PFSK-1 (cell line): ENCODE results near the gene DEPDC4. TPM values are rescaled to one million over a fixed set of nuclear protein-coding genes. Genes with fewer than 3 reads are reported as not detected.

Source experiments
- FOXP2 ChIP-seq: optimal IDR thresholded peaks from 2 replicates; pipeline ENCODE3; 2011; ENCODE audit warnings: borderline replicate concordance, control low read depth, inconsistent platforms; ENCODE audit not compliant: insufficient read depth; ENCODE audit errors: extremely low read length, extremely low read depth
- POLR2AphosphoS5 ChIP-seq: IDR thresholded peaks from 2 replicates; pipeline ENCODE4 v1.6.1; 2012; ENCODE audit warnings: low read depth, mild to moderate bottlenecking, control low read depth, low read length, moderate library complexity
- SIN3A ChIP-seq: IDR thresholded peaks from 2 replicates; pipeline ENCODE4 v1.6.1; 2012; ENCODE audit warnings: mild to moderate bottlenecking, low read length, moderate library complexity, borderline replicate concordance; ENCODE audit not compliant: insufficient read depth
- TAF1 ChIP-seq: IDR thresholded peaks from 2 replicates; pipeline ENCODE4 v1.6.1; 2012; ENCODE audit warnings: low read length, control low read depth, borderline replicate concordance; ENCODE audit not compliant: insufficient read depth
- polyA plus RNA-seq: library from polyadenylated mRNA; unstranded; fragments of >200 nt; gene quantifications from one replicate; pipeline ENCODE4 v1.2.1, GENCODE V29; 2012; ENCODE audit warnings: low read depth, missing spikeins; ENCODE audit not compliant: insufficient read length
- TF ChIP-seq, protein P1 (sequence below), 2 experiments: IDR thresholded peaks; 2 replicates each; pipeline versions ENCODE4 v1.6.1 to v1.8.0; 2011 to 2012; ENCODE audit warnings: low read depth in 2 of 2, low read length in 2 of 2, control low read depth in 1 of 2, inconsistent platforms in 1 of 2, mild to moderate bottlenecking in 1 of 2, moderate library complexity in 1 of 2; ENCODE audit not compliant: insufficient read depth in 1 of 2

DEPDC4 gene
- 1.5 TPM for polyA plus RNA-seq

DNA sequence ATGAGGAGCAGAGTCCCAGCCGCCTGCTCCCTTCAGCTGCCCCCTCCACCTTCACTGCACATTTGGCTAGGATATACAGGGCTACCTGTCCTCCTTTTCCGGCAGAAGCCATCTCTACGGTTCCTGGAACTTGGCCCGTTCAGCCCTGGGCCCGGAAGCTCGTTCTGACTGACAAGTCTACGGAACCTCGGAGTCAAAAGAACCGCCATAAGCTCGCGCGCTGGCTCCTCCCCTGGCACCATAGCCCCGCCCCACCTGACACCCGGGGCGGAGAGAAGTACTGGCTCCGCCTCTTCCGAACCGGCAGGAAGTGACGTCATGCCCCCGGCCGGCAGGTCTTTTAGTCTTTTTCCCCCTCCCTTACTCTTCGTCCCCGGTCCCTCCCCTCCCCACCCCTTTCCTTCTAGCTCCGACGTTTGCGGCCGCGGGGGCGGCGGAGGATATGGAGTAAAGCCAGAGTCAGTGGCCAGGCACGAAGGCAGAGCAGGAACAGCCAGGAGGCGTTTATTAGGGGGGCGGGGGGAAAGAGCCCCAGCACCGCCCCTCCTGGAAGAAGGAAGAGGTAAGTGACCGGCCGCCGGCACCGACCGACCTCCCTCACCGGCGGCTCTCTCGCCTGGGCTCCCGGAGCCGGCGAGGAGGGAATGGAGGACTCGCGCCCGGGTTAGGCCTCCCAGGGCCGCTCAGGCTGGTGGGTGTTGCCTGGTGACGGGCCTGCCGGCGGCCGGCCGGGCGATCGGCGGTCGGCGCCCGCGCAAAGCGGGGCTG lies at the start of gene DEPDC4, which contains the start of gene SCYL2:
TSS of gene DEPDC4 (minus strand) at position 245 of the 768 bp plus-strand sequence. CDS start at position 242, 3 bp downstream.
TSS of gene SCYL2 (plus strand) at position 343 of the 768 bp plus-strand sequence. CDS start 15,794 bp downstream, outside the sequence.
- TF ChIP-seq TAF1 (peak; percentile 65; the same call in 1 of the 2 replicates), SIN3A (peak; percentile 94; the same call in 1 of the 2 replicates), POLR2AphosphoS5 (peak; percentile 67; the same call in 1 of the 2 replicates), FOXP2 (peak; percentile 14)
- TF ChIP-seq, protein P1, sequence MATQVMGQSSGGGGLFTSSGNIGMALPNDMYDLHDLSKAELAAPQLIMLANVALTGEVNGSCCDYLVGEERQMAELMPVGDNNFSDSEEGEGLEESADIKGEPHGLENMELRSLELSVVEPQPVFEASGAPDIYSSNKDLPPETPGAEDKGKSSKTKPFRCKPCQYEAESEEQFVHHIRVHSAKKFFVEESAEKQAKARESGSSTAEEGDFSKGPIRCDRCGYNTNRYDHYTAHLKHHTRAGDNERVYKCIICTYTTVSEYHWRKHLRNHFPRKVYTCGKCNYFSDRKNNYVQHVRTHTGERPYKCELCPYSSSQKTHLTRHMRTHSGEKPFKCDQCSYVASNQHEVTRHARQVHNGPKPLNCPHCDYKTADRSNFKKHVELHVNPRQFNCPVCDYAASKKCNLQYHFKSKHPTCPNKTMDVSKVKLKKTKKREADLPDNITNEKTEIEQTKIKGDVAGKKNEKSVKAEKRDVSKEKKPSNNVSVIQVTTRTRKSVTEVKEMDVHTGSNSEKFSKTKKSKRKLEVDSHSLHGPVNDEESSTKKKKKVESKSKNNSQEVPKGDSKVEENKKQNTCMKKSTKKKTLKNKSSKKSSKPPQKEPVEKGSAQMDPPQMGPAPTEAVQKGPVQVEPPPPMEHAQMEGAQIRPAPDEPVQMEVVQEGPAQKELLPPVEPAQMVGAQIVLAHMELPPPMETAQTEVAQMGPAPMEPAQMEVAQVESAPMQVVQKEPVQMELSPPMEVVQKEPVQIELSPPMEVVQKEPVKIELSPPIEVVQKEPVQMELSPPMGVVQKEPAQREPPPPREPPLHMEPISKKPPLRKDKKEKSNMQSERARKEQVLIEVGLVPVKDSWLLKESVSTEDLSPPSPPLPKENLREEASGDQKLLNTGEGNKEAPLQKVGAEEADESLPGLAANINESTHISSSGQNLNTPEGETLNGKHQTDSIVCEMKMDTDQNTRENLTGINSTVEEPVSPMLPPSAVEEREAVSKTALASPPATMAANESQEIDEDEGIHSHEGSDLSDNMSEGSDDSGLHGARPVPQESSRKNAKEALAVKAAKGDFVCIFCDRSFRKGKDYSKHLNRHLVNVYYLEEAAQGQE (IDR thresholded peaks at IDR 0.05; ENCODE audit: insufficient read depth in 1 of 2, low read depth in 2 of 2, low read length in 2 of 2), result peak in 1 of 2 experiments; percentile 71; a peak in 2 of 4 replicates

DNA sequence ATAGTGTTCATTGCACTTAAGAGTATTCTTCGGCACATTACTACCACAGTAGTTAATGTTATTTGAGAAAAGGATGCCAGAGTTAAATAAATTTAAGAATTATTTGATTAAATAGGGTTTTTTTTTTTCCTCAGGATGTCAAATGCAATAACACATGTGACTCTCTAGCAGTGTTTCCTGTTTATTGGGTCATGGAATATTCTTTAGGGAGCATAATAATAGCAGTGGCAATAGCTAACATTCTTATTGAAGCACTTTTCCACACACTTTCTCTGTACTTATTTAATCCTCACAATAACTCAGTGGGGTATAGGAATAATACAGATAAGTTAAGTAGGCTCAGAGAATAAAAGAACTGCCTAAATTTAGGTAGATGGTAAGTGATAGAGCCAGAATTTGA lies 44.4 kb upstream of the DEPDC4 start:
- no peak for TF ChIP-seq SIN3A
- TF ChIP-seq TAF1, result no peak
- TF ChIP-seq, protein P1 (IDR thresholded peaks at IDR 0.05; ENCODE audit: insufficient read depth in 1 of 2, low read depth in 2 of 2, low read length in 2 of 2), result no peak
- no peak for TF ChIP-seq POLR2AphosphoS5
- TF ChIP-seq FOXP2, result no peak

DNA sequence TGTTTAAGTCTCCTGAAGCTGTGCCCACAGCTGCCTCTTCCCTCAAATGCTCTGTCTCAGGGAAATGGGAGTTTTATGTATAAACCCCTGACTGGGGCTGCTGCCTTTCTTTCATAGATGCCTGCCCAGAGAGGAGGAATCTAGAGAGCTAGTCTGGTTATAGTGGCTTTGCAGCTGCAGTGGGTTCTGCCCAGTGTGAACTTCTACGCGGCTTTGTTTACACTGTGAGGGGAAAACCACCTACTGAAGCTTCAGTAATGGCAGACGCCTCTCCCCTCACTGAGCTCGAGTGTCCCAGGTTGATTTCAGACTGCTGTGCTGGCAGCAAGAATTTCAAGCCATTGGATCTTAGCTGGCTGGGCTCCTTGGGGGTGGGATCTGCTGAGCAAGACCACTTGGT lies 37.0 kb upstream of the DEPDC4 start:
- TF ChIP-seq, protein P1 (IDR thresholded peaks at IDR 0.05; ENCODE audit: insufficient read depth in 1 of 2, low read depth in 2 of 2, low read length in 2 of 2), result no peak
- TF ChIP-seq POLR2AphosphoS5 (no peak), SIN3A (no peak), TAF1 (no peak)

DNA sequence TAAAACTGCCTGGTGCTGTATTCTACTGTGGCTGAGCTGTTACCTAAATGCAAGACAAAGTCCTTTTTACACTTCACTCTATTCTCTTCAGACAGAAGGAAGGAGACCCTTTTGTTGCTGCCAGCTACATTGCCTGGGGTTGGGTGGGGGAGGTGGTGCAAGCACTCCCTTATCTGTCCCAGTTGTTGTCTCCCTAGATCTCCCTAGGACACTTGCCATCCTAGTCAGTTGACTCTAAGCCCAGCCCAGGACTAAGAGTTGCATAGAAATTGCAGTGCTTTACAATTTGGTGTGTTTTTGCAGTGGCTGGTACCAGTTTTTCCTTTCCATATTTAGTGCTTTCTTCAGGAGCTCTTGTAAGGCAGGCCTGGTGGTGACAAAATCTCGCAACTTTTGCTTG lies 35.2 kb upstream of the DEPDC4 start:
- TF ChIP-seq, protein P1 (IDR thresholded peaks at IDR 0.05; ENCODE audit: insufficient read depth in 1 of 2, low read depth in 2 of 2, low read length in 2 of 2), result no peak
- TF ChIP-seq FOXP2 (no peak), POLR2AphosphoS5 (no peak), TAF1 (no peak), SIN3A (no peak)
